ENCODE results near the gene BRIP1. TPM values are rescaled to one million over a fixed set of nuclear protein-coding genes. Genes with fewer than 3 reads are reported as not detected.

BRIP1 gene
- total and polyA plus RNA-seq, 7 experiments from 2014 or later, result 0.64 to 19.9 (median 1.6) TPM

DNA sequence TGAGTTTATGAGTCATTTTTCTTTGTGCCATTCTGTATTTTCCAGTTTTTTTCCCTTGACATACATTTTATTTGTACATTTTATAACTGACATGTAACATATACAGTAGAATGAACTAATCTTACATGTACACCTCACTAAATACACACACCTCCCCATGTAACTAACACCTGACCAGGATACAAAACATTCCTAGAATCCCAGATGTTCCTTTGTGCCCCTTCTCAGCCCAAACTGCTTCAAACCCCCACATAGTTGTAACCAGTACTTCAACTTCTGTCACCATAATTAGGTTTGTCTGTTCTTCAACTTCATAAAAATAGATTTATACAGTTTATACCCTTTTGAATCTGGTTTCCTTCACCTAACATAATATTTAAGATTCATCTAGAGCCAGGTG, 73.5 kb downstream of the BRIP1 start:
- Histone ChIP-seq H3K36me3 (ENCODE audit: control insufficient read depth in 2 of 3, insufficient read depth in 3 of 3, low read length in 3 of 3) (no peaks in the 10 kb centered on the region), H3K4me1 (ENCODE audit: control insufficient read depth in 2 of 2, insufficient read depth in 2 of 2, low read length in 2 of 2) (no peaks in the 10 kb centered on the region), H3K27me3 (ENCODE audit: control insufficient read depth in 2 of 2, insufficient read depth in 2 of 2, low read length in 2 of 2) (no peaks in the 10 kb centered on the region), H3K27ac (ENCODE audit: low read depth, low read length) (no peak overlapping the region), H3K9me3 (ENCODE audit: control insufficient read depth in 2 of 3, low read length in 3 of 3) (no peaks in the 10 kb centered on the region), H3K4me3 (ENCODE audit: low read length) (no peak overlapping the region)
- no peaks in the 10 kb centered on the region for H3K4me1 Mint-ChIP-seq
- DNase-seq, result no peak
- peaks cover 0 to 21% (median 0%) of the 10 kb centered on the region in 5 donors for H3K36me3 Mint-ChIP-seq
- ChIA-PET POLR2A (no interaction called here), CTCF (no interaction called here)
- peaks cover 0 to 1% (median 0%) of the 10 kb centered on the region in 11 donors for H3K9me3 Mint-ChIP-seq
- no peak overlapping the region for H3K27ac Mint-ChIP-seq
- no peaks in the 10 kb centered on the region for H3K27me3 Mint-ChIP-seq
- ATAC-seq, result no peak
- no peak overlapping the region for H3K4me3 Mint-ChIP-seq
- intact Hi-C loops (cut with micrococcal nuclease), result no loop called here

DNA sequence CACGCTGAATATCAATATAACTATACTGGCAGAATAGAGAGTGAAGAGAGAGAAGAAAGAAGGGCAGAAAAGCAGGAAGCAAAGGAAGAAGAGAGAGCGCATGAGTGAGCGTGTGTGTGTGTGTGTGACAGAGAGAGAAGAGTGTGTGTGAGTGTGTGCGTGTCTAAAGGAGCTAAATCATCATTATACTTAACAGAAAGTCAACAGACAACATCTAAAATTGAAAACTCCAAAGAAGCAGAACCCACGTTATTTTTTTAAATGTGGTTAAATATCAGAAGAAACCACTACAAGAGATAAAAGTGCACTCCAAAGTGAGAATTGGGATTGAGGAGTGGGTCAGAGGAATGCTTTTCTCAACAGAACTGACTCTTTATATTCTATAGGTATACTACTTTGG, 77.2 kb downstream of the BRIP1 start:
- H3K4me1 ChIP-seq (ENCODE audit: control insufficient read depth in 2 of 2, insufficient read depth in 2 of 2, low read length in 2 of 2), result no peaks in the 10 kb centered on the region
- Mint-ChIP-seq H3K9me3 (peaks cover 0 to 1% (median 0%) of the 10 kb centered on the region in 11 donors), H3K4me1 (peaks cover 0 to 2% (median 0%) of the 10 kb centered on the region in 7 donors), H3K27me3 (no peaks in the 10 kb centered on the region), H3K27ac (no peak overlapping the region), H3K36me3 (peaks cover 0 to 10% (median 0%) of the 10 kb centered on the region in 5 donors), H3K4me3 (no peak overlapping the region)
- intact Hi-C loops (cut with micrococcal nuclease), result no loop called here
- ChIA-PET POLR2A (no interaction called here), CTCF (no interaction called here)
- H3K36me3 ChIP-seq (ENCODE audit: control insufficient read depth in 2 of 3, insufficient read depth in 3 of 3, low read length in 3 of 3), result no peaks in the 10 kb centered on the region
- peak in 1 of 9 donors; percentile 1 for DNase-seq
- H3K4me3 ChIP-seq (ENCODE audit: low read length), result no peak overlapping the region
- H3K9me3 ChIP-seq (ENCODE audit: control insufficient read depth in 2 of 3, low read length in 3 of 3), result no peaks in the 10 kb centered on the region
- no peak overlapping the region for H3K27ac ChIP-seq (ENCODE audit: low read depth, low read length)
- ATAC-seq, result no peak
- H3K27me3 ChIP-seq (ENCODE audit: control insufficient read depth in 2 of 2, insufficient read depth in 2 of 2, low read length in 2 of 2), result no peaks in the 10 kb centered on the region

DNA sequence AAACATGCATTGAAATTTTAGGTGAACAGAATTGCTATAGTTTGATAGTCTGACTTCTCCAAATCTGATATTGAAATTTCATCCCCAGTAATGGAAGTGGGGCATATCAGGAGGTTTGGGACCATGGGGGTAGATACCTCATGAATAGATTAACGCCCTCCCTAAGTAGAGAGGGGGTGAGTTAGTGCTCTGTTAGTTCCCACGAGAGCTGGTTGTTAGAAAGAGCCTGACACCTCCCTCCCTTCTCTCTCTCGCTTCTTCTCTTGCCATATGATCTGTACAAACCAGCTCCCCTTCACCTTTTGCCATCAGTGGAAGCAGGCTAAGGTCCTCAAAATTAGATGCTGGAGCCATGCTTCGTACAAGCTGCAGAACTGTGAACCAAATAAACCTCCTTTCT, 78.8 kb downstream of the BRIP1 start:
- H3K4me1 ChIP-seq (ENCODE audit: control insufficient read depth in 2 of 2, insufficient read depth in 2 of 2, low read length in 2 of 2), result no peaks in the 10 kb centered on the region
- Mint-ChIP-seq H3K4me1 (peaks cover 0 to 2% (median 0%) of the 10 kb centered on the region in 7 donors), H3K4me3 (no peak overlapping the region), H3K9me3 (no peaks in the 10 kb centered on the region), H3K36me3 (peaks cover 0 to 5% (median 0%) of the 10 kb centered on the region in 5 donors), H3K27me3 (no peaks in the 10 kb centered on the region), H3K27ac (no peak overlapping the region)
- DNase-seq (no peak), ATAC-seq (no peak)
- intact Hi-C loops (cut with micrococcal nuclease), result no loop called here
- ChIA-PET POLR2A (no interaction called here), CTCF (no interaction called here)
- H3K4me3 ChIP-seq (ENCODE audit: low read length), result no peak overlapping the region
- no peak overlapping the region for H3K27ac ChIP-seq (ENCODE audit: low read depth, low read length)
- no peaks in the 10 kb centered on the region for H3K36me3 ChIP-seq (ENCODE audit: control insufficient read depth in 2 of 3, insufficient read depth in 3 of 3, low read length in 3 of 3)
- no peaks in the 10 kb centered on the region for H3K27me3 ChIP-seq (ENCODE audit: control insufficient read depth in 2 of 2, insufficient read depth in 2 of 2, low read length in 2 of 2)
- H3K9me3 ChIP-seq (ENCODE audit: control insufficient read depth in 2 of 3, low read length in 3 of 3), result no peaks in the 10 kb centered on the region

DNA sequence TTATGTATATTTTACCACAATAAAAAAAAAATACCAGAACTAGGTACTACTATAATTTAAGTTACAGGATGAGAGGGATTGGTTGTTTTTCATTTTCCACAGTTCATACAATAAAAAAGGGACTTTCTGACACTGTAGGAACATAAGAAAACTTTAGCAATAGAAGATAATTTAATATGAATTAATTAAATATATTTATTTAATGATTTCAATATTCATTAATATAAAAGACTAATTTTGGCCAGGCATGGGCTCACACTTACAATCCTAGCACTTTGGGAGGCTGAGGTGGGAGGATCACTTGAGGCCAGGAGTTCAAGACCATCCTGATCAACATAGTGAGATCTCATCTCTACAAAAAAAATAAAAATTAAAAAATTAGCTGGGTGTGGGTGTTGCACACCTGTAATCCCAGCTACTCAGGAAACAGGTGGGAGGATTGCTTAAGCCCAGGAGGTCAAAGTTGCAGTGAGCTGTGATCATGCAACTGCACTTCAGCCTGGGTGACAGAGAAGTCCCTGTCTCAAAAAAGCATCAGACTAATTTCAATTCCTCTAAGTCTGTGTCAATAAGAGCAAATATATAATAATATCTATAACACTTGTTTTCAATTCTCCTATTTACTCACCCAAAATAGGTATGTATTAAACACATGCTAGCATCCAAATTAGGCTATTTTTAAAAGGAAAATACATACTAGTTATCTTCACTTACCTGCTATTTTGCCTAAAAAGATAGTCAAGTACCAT, 79.6 kb downstream of the BRIP1 start:
- intact Hi-C loops (cut with micrococcal nuclease), result no loop called here
- ChIA-PET CTCF (no interaction called here), POLR2A (no interaction called here)
- DNase-seq (no peak), ATAC-seq (no peak)
- Histone ChIP-seq H3K36me3 (ENCODE audit: control insufficient read depth in 2 of 3, insufficient read depth in 3 of 3, low read length in 3 of 3) (no peaks in the 10 kb centered on the region), H3K4me1 (ENCODE audit: control insufficient read depth in 2 of 2, insufficient read depth in 2 of 2, low read length in 2 of 2) (no peaks in the 10 kb centered on the region), H3K27me3 (ENCODE audit: control insufficient read depth in 2 of 2, insufficient read depth in 2 of 2, low read length in 2 of 2) (no peaks in the 10 kb centered on the region), H3K27ac (ENCODE audit: low read depth, low read length) (no peak overlapping the region), H3K4me3 (ENCODE audit: low read length) (no peak overlapping the region), H3K9me3 (ENCODE audit: control insufficient read depth in 2 of 3, low read length in 3 of 3) (no peaks in the 10 kb centered on the region)
- Mint-ChIP-seq H3K27ac (no peak overlapping the region), H3K36me3 (peaks cover 0 to 7% (median 0%) of the 10 kb centered on the region in 5 donors), H3K27me3 (no peaks in the 10 kb centered on the region), H3K4me3 (no peak overlapping the region), H3K4me1 (peaks cover 0 to 2% (median 0%) of the 10 kb centered on the region in 7 donors), H3K9me3 (no peaks in the 10 kb centered on the region)

DNA sequence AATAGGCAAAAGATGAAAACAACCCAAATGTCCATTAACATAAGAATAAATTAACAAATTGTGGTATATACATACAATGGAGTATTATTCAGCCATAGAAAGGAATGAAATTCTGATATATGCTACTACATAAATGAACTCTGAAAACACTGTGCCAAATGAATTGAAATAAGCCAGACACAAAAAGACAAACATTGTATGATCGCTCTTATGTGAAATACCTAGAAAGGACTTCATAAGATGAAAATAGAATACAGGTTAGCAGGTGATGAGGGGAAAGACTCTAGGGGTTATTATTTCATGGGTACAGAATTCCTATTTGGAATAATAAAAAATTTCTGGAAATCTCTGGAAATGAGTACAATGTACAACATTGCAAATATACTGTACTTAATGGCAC, 80.2 kb downstream of the BRIP1 start:
- Mint-ChIP-seq H3K4me1 (peaks cover 0 to 2% (median 0%) of the 10 kb centered on the region in 7 donors), H3K9me3 (no peaks in the 10 kb centered on the region), H3K27me3 (no peaks in the 10 kb centered on the region), H3K36me3 (peaks cover 0 to 7% (median 0%) of the 10 kb centered on the region in 5 donors), H3K27ac (no peak overlapping the region), H3K4me3 (no peak overlapping the region)
- ChIA-PET CTCF (no interaction called here), POLR2A (no interaction called here)
- Histone ChIP-seq H3K9me3 (ENCODE audit: control insufficient read depth in 2 of 3, low read length in 3 of 3) (no peaks in the 10 kb centered on the region), H3K4me1 (ENCODE audit: control insufficient read depth in 2 of 2, insufficient read depth in 2 of 2, low read length in 2 of 2) (no peaks in the 10 kb centered on the region), H3K27me3 (ENCODE audit: control insufficient read depth in 2 of 2, insufficient read depth in 2 of 2, low read length in 2 of 2) (no peaks in the 10 kb centered on the region), H3K36me3 (ENCODE audit: control insufficient read depth in 2 of 3, insufficient read depth in 3 of 3, low read length in 3 of 3) (no peaks in the 10 kb centered on the region), H3K27ac (ENCODE audit: low read depth, low read length) (no peak overlapping the region), H3K4me3 (ENCODE audit: low read length) (no peak overlapping the region)
- ATAC-seq (no peak), DNase-seq (no peak)
- intact Hi-C loops (cut with micrococcal nuclease), result no loop called here

DNA sequence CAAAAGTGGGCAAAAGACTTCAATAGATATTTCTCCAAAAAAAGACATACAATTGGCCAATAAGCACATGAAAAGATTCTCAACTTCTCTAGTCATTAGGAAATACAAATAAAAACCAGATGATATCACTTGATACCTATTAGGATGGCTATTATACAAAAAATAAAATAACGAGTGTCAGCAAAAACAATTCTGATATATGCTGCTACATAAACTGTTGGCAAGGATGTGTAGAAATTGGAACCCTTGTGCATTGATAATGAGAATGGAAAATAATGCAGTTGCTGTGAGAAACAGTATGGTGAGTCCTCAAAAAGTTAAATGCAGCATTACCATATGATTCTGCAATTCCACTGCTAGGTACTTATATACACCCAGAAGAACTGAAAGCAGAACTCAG, 80.6 kb downstream of the BRIP1 start:
- Histone ChIP-seq H3K4me3 (ENCODE audit: low read length) (no peak overlapping the region), H3K9me3 (ENCODE audit: control insufficient read depth in 2 of 3, low read length in 3 of 3) (no peaks in the 10 kb centered on the region), H3K4me1 (ENCODE audit: control insufficient read depth in 2 of 2, insufficient read depth in 2 of 2, low read length in 2 of 2) (no peaks in the 10 kb centered on the region), H3K36me3 (ENCODE audit: control insufficient read depth in 2 of 3, insufficient read depth in 3 of 3, low read length in 3 of 3) (no peaks in the 10 kb centered on the region), H3K27me3 (ENCODE audit: control insufficient read depth in 2 of 2, insufficient read depth in 2 of 2, low read length in 2 of 2) (no peaks in the 10 kb centered on the region), H3K27ac (ENCODE audit: low read depth, low read length) (no peak overlapping the region)
- intact Hi-C loops (cut with micrococcal nuclease), result no loop called here
- Mint-ChIP-seq H3K27ac (no peak overlapping the region), H3K9me3 (no peaks in the 10 kb centered on the region), H3K4me1 (peaks cover 0 to 2% (median 0%) of the 10 kb centered on the region in 7 donors), H3K36me3 (peaks cover 0 to 7% (median 0%) of the 10 kb centered on the region in 5 donors), H3K4me3 (no peak overlapping the region), H3K27me3 (no peaks in the 10 kb centered on the region)
- ChIA-PET CTCF (no interaction called here), POLR2A (no interaction called here)
- ATAC-seq (no peak), DNase-seq (no peak)

DNA sequence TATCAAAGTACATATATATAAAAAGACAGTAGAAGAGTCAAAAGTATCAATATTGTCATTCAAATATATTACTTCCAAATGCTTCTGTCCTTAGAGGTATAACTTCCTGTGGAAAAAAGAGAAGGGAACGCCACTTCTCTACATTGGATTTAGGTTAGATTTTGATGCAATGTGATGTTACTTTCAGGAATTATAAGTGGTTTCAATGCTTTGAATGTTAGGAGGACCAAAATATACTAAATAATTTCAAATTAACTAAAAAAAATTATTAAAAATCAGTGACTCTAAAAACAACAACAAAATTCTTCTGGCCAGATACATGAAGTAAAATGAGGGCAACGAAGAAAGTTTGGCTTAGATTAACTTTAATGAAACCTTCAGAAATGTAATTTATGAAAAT, 88.0 kb downstream of the BRIP1 start:
- Histone ChIP-seq H3K36me3 (ENCODE audit: control insufficient read depth in 2 of 3, insufficient read depth in 3 of 3, low read length in 3 of 3) (no peaks in the 10 kb centered on the region), H3K27ac (ENCODE audit: low read depth, low read length) (no peak overlapping the region), H3K27me3 (ENCODE audit: control insufficient read depth in 2 of 2, insufficient read depth in 2 of 2, low read length in 2 of 2) (no peaks in the 10 kb centered on the region), H3K9me3 (ENCODE audit: control insufficient read depth in 2 of 3, low read length in 3 of 3) (peaks cover 0 to 5% (median 0%) of the 10 kb centered on the region in 3 experiments), H3K4me3 (ENCODE audit: low read length) (no peak overlapping the region), H3K4me1 (ENCODE audit: control insufficient read depth in 2 of 2, insufficient read depth in 2 of 2, low read length in 2 of 2) (no peaks in the 10 kb centered on the region)
- CTCF ChIA-PET, result no interaction called here
- intact Hi-C loops (cut with micrococcal nuclease), result no loop called here
- no peak for ATAC-seq
- Mint-ChIP-seq H3K27me3 (no peaks in the 10 kb centered on the region), H3K27ac (no peak overlapping the region), H3K4me3 (no peak overlapping the region), H3K4me1 (no peaks in the 10 kb centered on the region), H3K9me3 (peaks cover 4 to 18% (median 9%) of the 10 kb centered on the region in 11 donors), H3K36me3 (peaks cover 8 to 37% (median 20%) of the 10 kb centered on the region in 5 donors)
- POLR2A ChIA-PET, result no interaction called here
- DNase-seq, result no peak
